DLD1 (cell line): ENCODE data around the gene KRT35.
"Not testable (repeated sequence)": the region's sequence is repeated elsewhere in the genome, so short reads cannot be mapped to it uniquely, and the experiment has no call there.

Source experiments
- in situ Hi-C: cut with HindIII; loops from 2 replicates; pipeline ENCODE4 v1.10.0; 2017; ENCODE audit warnings: low sequenced_read_pairs

The KRT35 gene

GRCh38 chr17:41463746-41464145 is 17.2 kb downstream of the KRT35 start:
- in situ Hi-C loops = no loop called here

GRCh38 chr17:41462705-41463104 is 18.2 kb downstream of the KRT35 start:
- in situ Hi-C loops = no loop called here

GRCh38 chr17:41457676-41458075 is 23.3 kb downstream of the KRT35 start:
- in situ Hi-C loops = no loop called here

GRCh38 chr17:41456204-41456603 is 24.7 kb downstream of the KRT35 start:
- in situ Hi-C loops = no loop called here

- in situ Hi-C loops = no loop called here
Measured at GRCh38 chr17:41455236-41455635, 25.7 kb downstream of the KRT35 start.

- in situ Hi-C loops = no loop called here
Measured at GRCh38 chr17:41453066-41453465, 27.9 kb downstream of the KRT35 start.

GRCh38 chr17:41452281-41452680 is 28.7 kb downstream of the KRT35 start:
- in situ Hi-C loops = no loop called here

- in situ Hi-C loops = no loop called here
Measured at GRCh38 chr17:41451154-41451728, 29.7 kb downstream of the KRT35 start.

GRCh38 chr17:41449008-41449407 is 31.9 kb downstream of the KRT35 start:
- in situ Hi-C loops = no loop called here

GRCh38 chr17:41448506-41448905 is 32.4 kb downstream of the KRT35 start:
- in situ Hi-C loops = no loop called here

- in situ Hi-C loops = no loop called here
Measured at GRCh38 chr17:41446806-41447205, 34.1 kb downstream of the KRT35 start.

GRCh38 chr17:41444640-41445039 is 36.3 kb downstream of the KRT35 start:
- in situ Hi-C loops = no loop called here

- in situ Hi-C loops = no loop called here
Measured at GRCh38 chr17:41444186-41444585, 36.8 kb downstream of the KRT35 start.

- in situ Hi-C loops = no loop called here
Measured at GRCh38 chr17:41442739-41443138, 38.2 kb downstream of the KRT35 start.

- in situ Hi-C loops = no loop called here
Measured at GRCh38 chr17:41440531-41441033, 40.4 kb downstream of the KRT35 start, which contains the start of gene KRT38. TSS of gene KRT38 (minus strand) at chr17:41440983. CDS start at chr17:41440921, 62 bp downstream.

GRCh38 chr17:41439375-41439774 is 41.6 kb downstream of the KRT35 start:
- in situ Hi-C loops = no loop called here

GRCh38 chr17:41437769-41438168 is 43.2 kb downstream of the KRT35 start:
- in situ Hi-C loops = no loop called here

- in situ Hi-C loops = no loop called here
Measured at GRCh38 chr17:41437254-41437653, 43.7 kb downstream of the KRT35 start.

- in situ Hi-C loops = no loop called here
Measured at GRCh38 chr17:41434415-41434814, 46.5 kb downstream of the KRT35 start.

- in situ Hi-C loops = no loop called here
Measured at GRCh38 chr17:41434005-41434404, 46.9 kb downstream of the KRT35 start.

GRCh38 chr17:41433586-41433985 is 47.4 kb downstream of the KRT35 start:
- in situ Hi-C loops = no loop called here

- in situ Hi-C loops = not testable (repeated sequence)
Measured at GRCh38 chr17:41430376-41430775, 50.6 kb downstream of the KRT35 start.

GRCh38 chr17:41429667-41430066 is 51.3 kb downstream of the KRT35 start:
- in situ Hi-C loops = no loop called here
